Measurements from ENCODE around the gene TNFAIP2. TPM values are rescaled to one million over a fixed set of nuclear protein-coding genes. Genes with fewer than 3 reads are reported as not detected.

The TNFAIP2 gene
- total and polyA plus RNA-seq, 9 of the 15 experiments (the other 6 are each of a cell fraction or from before 2014, with no cell fraction given) = 22.6 to 68.6 (median 44.6) TPM

DNA sequence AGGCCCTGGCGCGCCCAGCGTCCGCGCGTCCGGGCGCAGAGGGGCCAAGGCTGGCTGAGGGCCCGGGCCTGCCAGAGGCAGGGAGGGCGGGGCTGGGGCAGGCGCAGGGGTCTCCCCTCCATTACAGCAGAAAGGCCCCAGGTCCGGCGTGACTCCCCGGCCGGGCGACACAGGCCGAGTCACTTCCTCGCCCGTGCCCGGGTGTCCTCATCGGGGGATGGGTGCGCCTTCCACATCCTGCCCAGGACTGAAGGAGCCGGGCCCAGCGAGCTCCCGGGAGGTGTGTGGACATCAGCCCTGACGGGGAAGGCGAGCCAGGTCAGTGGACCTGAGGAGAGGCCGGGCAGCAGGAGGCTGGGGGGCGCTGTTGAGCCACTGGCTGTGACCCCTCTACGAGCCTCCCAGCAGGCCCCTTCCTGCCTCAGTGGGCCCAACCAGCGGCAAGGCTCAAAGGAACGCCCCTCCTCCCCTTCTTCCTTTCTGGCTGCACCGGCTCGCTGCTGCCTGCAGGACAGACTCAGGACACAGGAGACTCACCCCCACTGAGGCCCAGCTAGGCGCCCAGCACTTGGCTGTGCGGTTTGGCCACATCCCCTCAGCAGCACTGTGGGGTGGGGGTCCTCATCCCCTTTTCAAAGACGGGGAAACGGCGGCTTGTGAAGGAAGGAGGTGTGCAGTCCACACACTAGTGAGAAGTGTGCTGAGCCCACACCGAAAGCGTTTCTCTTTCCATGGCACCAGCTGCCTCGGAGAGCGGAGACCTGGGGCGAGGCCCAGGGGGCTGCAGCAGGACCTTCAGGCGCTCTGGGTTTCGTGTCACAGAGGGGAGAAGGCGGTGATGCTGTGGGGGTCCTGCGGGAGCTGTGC lies 606 bp downstream of the TNFAIP2 start (continued):
- 0 out of 2 replicates have a peak, but pooled peaks have one; percentile 2 for TF ChIP-seq POLR2H (tag; IDR thresholded peaks at IDR 0.05; ENCODE audit: low read depth)
- TF ChIP-seq ATF1 (CRISPR knock-in tag; IDR thresholded peaks at IDR 0.05) = no peak
- no peak for TF ChIP-seq ATF1 (tag; IDR thresholded peaks at IDR 0.05)
- TF ChIP-seq, protein P1, sequence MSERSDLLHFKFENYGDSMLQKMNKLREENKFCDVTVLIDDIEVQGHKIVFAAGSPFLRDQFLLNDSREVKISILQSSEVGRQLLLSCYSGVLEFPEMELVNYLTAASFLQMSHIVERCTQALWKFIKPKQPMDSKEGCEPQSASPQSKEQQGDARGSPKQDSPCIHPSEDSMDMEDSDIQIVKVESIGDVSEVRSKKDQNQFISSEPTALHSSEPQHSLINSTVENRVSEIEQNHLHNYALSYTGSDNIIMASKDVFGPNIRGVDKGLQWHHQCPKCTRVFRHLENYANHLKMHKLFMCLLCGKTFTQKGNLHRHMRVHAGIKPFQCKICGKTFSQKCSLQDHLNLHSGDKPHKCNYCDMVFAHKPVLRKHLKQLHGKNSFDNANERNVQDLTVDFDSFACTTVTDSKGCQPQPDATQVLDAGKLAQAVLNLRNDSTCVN (CRISPR knock-in tag; IDR thresholded peaks at IDR 0.05) = no peak
- TF ChIP-seq FOXJ3 (CRISPR knock-in tag; IDR thresholded peaks at IDR 0.05) = no peak
- TF ChIP-seq, protein P2, sequence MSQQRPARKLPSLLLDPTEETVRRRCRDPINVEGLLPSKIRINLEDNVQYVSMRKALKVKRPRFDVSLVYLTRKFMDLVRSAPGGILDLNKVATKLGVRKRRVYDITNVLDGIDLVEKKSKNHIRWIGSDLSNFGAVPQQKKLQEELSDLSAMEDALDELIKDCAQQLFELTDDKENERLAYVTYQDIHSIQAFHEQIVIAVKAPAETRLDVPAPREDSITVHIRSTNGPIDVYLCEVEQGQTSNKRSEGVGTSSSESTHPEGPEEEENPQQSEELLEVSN (IDR thresholded peaks at IDR 0.05; ENCODE audit: borderline replicate concordance in 1 of 2, extremely low read depth in 1 of 2, insufficient read depth in 1 of 2, insufficient read length in 1 of 2, low read depth in 1 of 2, low read length in 1 of 2, poor library complexity in 1 of 2, severe bottlenecking in 1 of 2) = no peak
- TF ChIP-seq, protein P3, sequence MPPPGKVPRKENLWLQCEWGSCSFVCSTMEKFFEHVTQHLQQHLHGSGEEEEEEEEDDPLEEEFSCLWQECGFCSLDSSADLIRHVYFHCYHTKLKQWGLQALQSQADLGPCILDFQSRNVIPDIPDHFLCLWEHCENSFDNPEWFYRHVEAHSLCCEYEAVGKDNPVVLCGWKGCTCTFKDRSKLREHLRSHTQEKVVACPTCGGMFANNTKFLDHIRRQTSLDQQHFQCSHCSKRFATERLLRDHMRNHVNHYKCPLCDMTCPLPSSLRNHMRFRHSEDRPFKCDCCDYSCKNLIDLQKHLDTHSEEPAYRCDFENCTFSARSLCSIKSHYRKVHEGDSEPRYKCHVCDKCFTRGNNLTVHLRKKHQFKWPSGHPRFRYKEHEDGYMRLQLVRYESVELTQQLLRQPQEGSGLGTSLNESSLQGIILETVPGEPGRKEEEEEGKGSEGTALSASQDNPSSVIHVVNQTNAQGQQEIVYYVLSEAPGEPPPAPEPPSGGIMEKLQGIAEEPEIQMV (tag; conservative IDR thresholded peaks at IDR 0.05; ENCODE audit: low read depth) = no peak
- no peak for TF ChIP-seq SIN3A (IDR thresholded peaks at IDR 0.05; ENCODE audit: borderline replicate concordance in 2 of 2, control insufficient read depth in 1 of 2, low read depth in 2 of 2, low read length in 2 of 2)
- peak in 1 of 2 experiments; percentile 44; a peak in 2 of 4 replicates for TF ChIP-seq RAD21 (CRISPR knock-in tag; conservative IDR thresholded peaks at IDR 0.05 in 1 of 2, IDR thresholded peaks at IDR 0.05 in 1 of 2)
- TF ChIP-seq, protein P4, sequence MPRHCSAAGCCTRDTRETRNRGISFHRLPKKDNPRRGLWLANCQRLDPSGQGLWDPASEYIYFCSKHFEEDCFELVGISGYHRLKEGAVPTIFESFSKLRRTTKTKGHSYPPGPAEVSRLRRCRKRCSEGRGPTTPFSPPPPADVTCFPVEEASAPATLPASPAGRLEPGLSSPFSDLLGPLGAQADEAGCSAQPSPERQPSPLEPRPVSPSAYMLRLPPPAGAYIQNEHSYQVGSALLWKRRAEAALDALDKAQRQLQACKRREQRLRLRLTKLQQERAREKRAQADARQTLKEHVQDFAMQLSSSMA (CRISPR knock-in tag; IDR thresholded peaks at IDR 0.05) = no peak
- TF ChIP-seq EHMT2 (IDR thresholded peaks at IDR 0.05) = no peak
- peak; percentile 59 for TF ChIP-seq FIP1L1 (IDR thresholded peaks at IDR 0.05; ENCODE audit: low read depth, low read length, poor library complexity, severe bottlenecking)
- no peak for TF ChIP-seq ARID2 (IDR thresholded peaks at IDR 0.05)
- peak; percentile 28; the same call in 1 of the 2 replicates for TF ChIP-seq GABPB1 (CRISPR knock-in tag; IDR thresholded peaks at IDR 0.05)
- TF ChIP-seq, protein P5, sequence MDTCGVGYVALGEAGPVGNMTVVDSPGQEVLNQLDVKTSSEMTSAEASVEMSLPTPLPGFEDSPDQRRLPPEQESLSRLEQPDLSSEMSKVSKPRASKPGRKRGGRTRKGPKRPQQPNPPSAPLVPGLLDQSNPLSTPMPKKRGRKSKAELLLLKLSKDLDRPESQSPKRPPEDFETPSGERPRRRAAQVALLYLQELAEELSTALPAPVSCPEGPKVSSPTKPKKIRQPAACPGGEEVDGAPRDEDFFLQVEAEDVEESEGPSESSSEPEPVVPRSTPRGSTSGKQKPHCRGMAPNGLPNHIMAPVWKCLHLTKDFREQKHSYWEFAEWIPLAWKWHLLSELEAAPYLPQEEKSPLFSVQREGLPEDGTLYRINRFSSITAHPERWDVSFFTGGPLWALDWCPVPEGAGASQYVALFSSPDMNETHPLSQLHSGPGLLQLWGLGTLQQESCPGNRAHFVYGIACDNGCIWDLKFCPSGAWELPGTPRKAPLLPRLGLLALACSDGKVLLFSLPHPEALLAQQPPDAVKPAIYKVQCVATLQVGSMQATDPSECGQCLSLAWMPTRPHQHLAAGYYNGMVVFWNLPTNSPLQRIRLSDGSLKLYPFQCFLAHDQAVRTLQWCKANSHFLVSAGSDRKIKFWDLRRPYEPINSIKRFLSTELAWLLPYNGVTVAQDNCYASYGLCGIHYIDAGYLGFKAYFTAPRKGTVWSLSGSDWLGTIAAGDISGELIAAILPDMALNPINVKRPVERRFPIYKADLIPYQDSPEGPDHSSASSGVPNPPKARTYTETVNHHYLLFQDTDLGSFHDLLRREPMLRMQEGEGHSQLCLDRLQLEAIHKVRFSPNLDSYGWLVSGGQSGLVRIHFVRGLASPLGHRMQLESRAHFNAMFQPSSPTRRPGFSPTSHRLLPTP (IDR thresholded peaks at IDR 0.05; ENCODE audit: borderline replicate concordance, extremely low read depth, insufficient read length) = no peak
- no peak for TF ChIP-seq SMAD4 (CRISPR knock-in tag; conservative IDR thresholded peaks at IDR 0.05)
- no peak for TF ChIP-seq RBM22 (IDR thresholded peaks at IDR 0.05; ENCODE audit: low read depth, low read length, poor library complexity, severe bottlenecking)
- TF ChIP-seq ZNF384 (IDR thresholded peaks at IDR 0.05; ENCODE audit: low read depth, low read length) = no peak

All from K562 (cell line).